Astrocyte of the spinal cord (primary cell): ENCODE data around the gene JAG2.

ENCODE experiments used
- DNase-seq: peaks from one replicate; pipeline ENCODE4 v3.0.0; 2011; ENCODE audit warnings: low read depth, low spot score
- H3K4me3 ChIP-seq: 2 replicates; pipeline ENCODE4 v1.5.1; 2011; ENCODE audit warnings: low read depth, mild to moderate bottlenecking, low read length, moderate library complexity
- CTCF ChIP-seq: IDR thresholded peaks from 2 replicates; pipeline ENCODE4 v1.5.1; 2012; ENCODE audit warnings: low read depth, mild to moderate bottlenecking, low read length, inconsistent platforms
- in situ Hi-C: cut with HindIII; loops from 2 replicates; pipeline ENCODE4 v1.10.0; 2017; ENCODE audit warnings: low sequenced_read_pairs

Gene JAG2

GRCh38 chr14:105161309-105161708 lies 7.3 kb downstream of the JAG2 start:
- TF ChIP-seq CTCF: no peak
- in situ Hi-C loops: no loop called here
- no peak overlapping the region for H3K4me3 ChIP-seq
- DNase-seq: no peak

- TF ChIP-seq CTCF: no peak
- DNase-seq: no peak
- H3K4me3 ChIP-seq: no peak overlapping the region
- in situ Hi-C loops: no loop called here
Observed at GRCh38 chr14:105160776-105161175, 7.8 kb downstream of the JAG2 start.

- H3K4me3 ChIP-seq: no peak overlapping the region
- no peak for DNase-seq
- in situ Hi-C loops: no loop called here
- no peak for TF ChIP-seq CTCF
Observed at GRCh38 chr14:105159344-105159743, 9.2 kb downstream of the JAG2 start.

GRCh38 chr14:105158794-105159193 lies 9.8 kb downstream of the JAG2 start:
- in situ Hi-C loops: no loop called here
- no peak for TF ChIP-seq CTCF
- H3K4me3 ChIP-seq: no peak overlapping the region
- DNase-seq: no peak

- TF ChIP-seq CTCF: no peak
- no peak overlapping the region for H3K4me3 ChIP-seq
- DNase-seq: no peak
- in situ Hi-C loops: no loop called here
Observed at GRCh38 chr14:105157872-105158271, 10.7 kb downstream of the JAG2 start.

GRCh38 chr14:105156414-105157375 lies 11.9 kb downstream of the JAG2 start:
- no peak for DNase-seq
- no peak for TF ChIP-seq CTCF
- in situ Hi-C loops: no loop called here
- H3K4me3 ChIP-seq: no peak overlapping the region
